ENCODE measurements around the gene CD81. TPM values are rescaled to one million over a fixed set of nuclear protein-coding genes. Genes with fewer than 3 reads are reported as not detected.

CD81 gene
- total and polyA plus RNA-seq, 4 donors: 412 to 708 (median 642) TPM

DNA sequence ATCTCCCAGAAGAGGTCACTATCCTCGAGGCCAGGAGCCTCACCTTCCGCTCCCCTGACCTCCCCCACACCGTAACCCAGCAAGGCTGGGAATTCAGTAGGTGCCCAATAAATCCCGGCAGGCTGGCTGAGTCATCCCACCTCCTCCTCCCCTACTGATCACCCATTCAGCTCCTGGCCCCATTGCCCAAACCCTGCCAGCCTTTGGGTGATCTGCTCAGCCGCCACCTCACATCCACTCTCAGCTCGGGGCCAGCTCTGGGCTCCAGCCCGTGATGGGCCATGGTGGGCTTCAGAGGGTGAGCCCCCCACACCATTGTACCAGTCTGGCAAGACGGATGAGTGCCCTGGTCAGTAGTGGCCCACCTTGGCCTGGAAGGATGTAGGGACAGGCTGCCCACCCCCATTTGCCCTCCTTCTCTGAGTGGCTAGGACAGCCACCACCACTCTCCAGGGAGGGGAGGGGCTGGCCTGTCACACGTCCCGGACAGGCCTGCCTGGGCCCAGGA, 59.0 kb downstream of the CD81 start:
- Histone ChIP-seq H3K9ac (ENCODE audit: insufficient read depth in 1 of 2, low read length in 2 of 2) (no peak overlapping the region), H3K4me1 (ENCODE audit: control insufficient read depth in 5 of 5, insufficient read depth in 5 of 5, low read length in 5 of 5) (no peaks in the 10 kb centered on the region), H3K27me3 (ENCODE audit: control insufficient read depth in 3 of 3, insufficient read depth in 3 of 3, low read length in 2 of 3) (no peaks in the 10 kb centered on the region), H3K36me3 (ENCODE audit: control insufficient read depth in 4 of 4, insufficient read depth in 4 of 4, low read length in 4 of 4) (no peaks in the 10 kb centered on the region), H3K4me3 (no peak overlapping the region), H3K9me3 (ENCODE audit: control insufficient read depth in 4 of 4, insufficient read depth in 3 of 4, low read length in 3 of 4) (peaks cover 0 to 5% (median 0%) of the 10 kb centered on the region in 4 donors), H3K27ac (ENCODE audit: low read depth in 1 of 2, low read length in 1 of 2) (no peak overlapping the region)
- 82 to 87% methylated on average over 10 of the region's 10 CpGs for WGBS, 2 donors
- TF ChIP-seq, protein P1, sequence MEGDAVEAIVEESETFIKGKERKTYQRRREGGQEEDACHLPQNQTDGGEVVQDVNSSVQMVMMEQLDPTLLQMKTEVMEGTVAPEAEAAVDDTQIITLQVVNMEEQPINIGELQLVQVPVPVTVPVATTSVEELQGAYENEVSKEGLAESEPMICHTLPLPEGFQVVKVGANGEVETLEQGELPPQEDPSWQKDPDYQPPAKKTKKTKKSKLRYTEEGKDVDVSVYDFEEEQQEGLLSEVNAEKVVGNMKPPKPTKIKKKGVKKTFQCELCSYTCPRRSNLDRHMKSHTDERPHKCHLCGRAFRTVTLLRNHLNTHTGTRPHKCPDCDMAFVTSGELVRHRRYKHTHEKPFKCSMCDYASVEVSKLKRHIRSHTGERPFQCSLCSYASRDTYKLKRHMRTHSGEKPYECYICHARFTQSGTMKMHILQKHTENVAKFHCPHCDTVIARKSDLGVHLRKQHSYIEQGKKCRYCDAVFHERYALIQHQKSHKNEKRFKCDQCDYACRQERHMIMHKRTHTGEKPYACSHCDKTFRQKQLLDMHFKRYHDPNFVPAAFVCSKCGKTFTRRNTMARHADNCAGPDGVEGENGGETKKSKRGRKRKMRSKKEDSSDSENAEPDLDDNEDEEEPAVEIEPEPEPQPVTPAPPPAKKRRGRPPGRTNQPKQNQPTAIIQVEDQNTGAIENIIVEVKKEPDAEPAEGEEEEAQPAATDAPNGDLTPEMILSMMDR (IDR thresholded peaks at IDR 0.05; ENCODE audit: control extremely low read depth, extremely low read depth): no peak
- no peak for ATAC-seq (ENCODE audit: insufficient read depth, low FRiP score)
- DNase-seq: no peak

DNA sequence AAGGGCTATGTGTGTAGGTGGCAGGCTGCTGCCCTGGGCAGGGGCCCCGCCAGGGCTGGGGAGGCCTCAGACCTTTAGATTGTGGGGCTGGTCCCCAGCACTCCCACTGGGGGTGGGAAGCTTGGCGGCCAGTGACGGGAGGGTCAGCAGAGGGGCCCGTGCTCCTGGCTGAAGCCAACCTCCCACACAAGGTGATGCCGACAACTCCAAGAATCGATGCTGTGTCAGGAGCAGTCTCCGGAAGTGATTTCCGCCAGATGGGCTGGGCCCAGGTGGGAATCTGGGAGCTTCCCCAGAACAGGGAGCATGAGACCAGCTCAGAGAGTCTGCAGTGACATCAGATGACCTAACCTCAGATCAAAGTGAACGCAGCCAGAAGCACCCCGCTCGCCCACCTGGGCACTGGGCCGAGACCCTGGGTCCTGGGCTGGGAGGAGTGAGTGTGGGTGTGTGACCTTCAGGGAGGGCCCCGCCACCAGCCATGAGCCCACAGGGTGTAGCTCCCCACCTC, 59.5 kb downstream of the CD81 start:
- DNase-seq (no peak), ATAC-seq (ENCODE audit: insufficient read depth, low FRiP score) (no peak)
- TF ChIP-seq, protein P1 (IDR thresholded peaks at IDR 0.05; ENCODE audit: control extremely low read depth, extremely low read depth): no peak
- no peaks in the 10 kb centered on the region for H3K4me1 ChIP-seq (ENCODE audit: control insufficient read depth in 5 of 5, insufficient read depth in 5 of 5, low read length in 5 of 5)
- no peaks in the 10 kb centered on the region for H3K27me3 ChIP-seq (ENCODE audit: control insufficient read depth in 3 of 3, insufficient read depth in 3 of 3, low read length in 2 of 3)
- H3K9me3 ChIP-seq (ENCODE audit: control insufficient read depth in 4 of 4, insufficient read depth in 3 of 4, low read length in 3 of 4): peaks cover 0 to 5% (median 0%) of the 10 kb centered on the region in 4 donors
- H3K27ac ChIP-seq (ENCODE audit: low read depth in 1 of 2, low read length in 1 of 2): no peak overlapping the region
- no peak overlapping the region for H3K4me3 ChIP-seq
- H3K9ac ChIP-seq (ENCODE audit: insufficient read depth in 1 of 2, low read length in 2 of 2): no peak overlapping the region
- whole genome bisulfite sequencing, 2 donors: 92 to 94% methylated on average over 13 of the region's 13 CpGs
- no peaks in the 10 kb centered on the region for H3K36me3 ChIP-seq (ENCODE audit: control insufficient read depth in 4 of 4, insufficient read depth in 4 of 4, low read length in 4 of 4)

DNA sequence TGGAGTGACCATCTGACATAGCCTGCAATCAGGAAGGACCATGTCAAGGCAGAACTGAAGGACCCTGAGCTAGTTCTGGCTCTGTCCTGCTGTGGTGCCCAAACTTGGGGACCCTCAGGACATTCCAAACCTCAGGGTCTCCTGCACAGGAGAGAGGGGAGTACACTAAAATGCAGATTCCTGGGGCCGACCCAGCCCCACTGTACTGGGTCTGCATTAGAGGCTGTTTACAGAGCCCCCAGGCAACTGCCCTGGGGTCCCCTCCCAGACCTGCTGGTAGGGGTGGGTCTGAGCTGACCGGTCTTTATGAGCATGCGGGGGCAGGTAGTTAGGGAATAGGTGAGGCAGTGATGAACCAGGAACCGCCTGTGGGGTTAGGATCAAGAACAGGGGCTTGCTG, 60.4 kb downstream of the CD81 start:
- no peak for DNase-seq
- no peak overlapping the region for H3K27ac ChIP-seq (ENCODE audit: low read depth in 1 of 2, low read length in 1 of 2)
- H3K9ac ChIP-seq (ENCODE audit: insufficient read depth in 1 of 2, low read length in 2 of 2): no peak overlapping the region
- 87 to 96% methylated on average over 4 of the region's 4 CpGs for WGBS, 2 donors
- no peak overlapping the region for H3K4me3 ChIP-seq
- H3K27me3 ChIP-seq (ENCODE audit: control insufficient read depth in 3 of 3, insufficient read depth in 3 of 3, low read length in 2 of 3): peaks cover 0 to 2% (median 0%) of the 10 kb centered on the region in 3 donors
- H3K4me1 ChIP-seq (ENCODE audit: control insufficient read depth in 5 of 5, insufficient read depth in 5 of 5, low read length in 5 of 5): no peaks in the 10 kb centered on the region
- peaks cover 0 to 5% (median 0%) of the 10 kb centered on the region in 4 donors for H3K9me3 ChIP-seq (ENCODE audit: control insufficient read depth in 4 of 4, insufficient read depth in 3 of 4, low read length in 3 of 4)
- ATAC-seq (ENCODE audit: insufficient read depth, low FRiP score): no peak
- no peaks in the 10 kb centered on the region for H3K36me3 ChIP-seq (ENCODE audit: control insufficient read depth in 4 of 4, insufficient read depth in 4 of 4, low read length in 4 of 4)
- TF ChIP-seq, protein P1 (IDR thresholded peaks at IDR 0.05; ENCODE audit: control extremely low read depth, extremely low read depth): no peak

DNA sequence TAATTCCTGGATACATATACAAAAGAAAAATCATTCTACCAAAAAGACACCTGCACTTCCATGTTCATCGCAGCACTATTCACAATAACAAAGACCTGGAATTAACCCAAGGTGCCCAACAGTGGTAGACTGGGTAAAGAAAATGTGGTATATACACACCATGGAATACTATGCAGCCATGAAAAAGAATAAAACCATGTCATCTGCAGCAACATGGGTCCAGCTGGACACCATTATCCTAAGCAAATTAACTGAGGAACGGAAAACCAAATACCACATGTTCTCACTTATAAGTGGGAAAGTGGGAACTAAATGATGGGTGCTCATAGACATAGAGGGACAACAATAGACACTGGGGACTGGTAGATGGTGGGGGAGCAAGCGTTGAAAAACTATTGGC, 62.7 kb downstream of the CD81 start:
- no peak for ATAC-seq (ENCODE audit: insufficient read depth, low FRiP score)
- Histone ChIP-seq H3K9me3 (ENCODE audit: control insufficient read depth in 4 of 4, insufficient read depth in 3 of 4, low read length in 3 of 4) (peaks cover 0 to 3% (median 0%) of the 10 kb centered on the region in 4 donors), H3K27ac (ENCODE audit: low read depth in 1 of 2, low read length in 1 of 2) (no peak overlapping the region), H3K36me3 (ENCODE audit: control insufficient read depth in 4 of 4, insufficient read depth in 4 of 4, low read length in 4 of 4) (no peaks in the 10 kb centered on the region), H3K27me3 (ENCODE audit: control insufficient read depth in 3 of 3, insufficient read depth in 3 of 3, low read length in 2 of 3) (peaks cover 0 to 14% (median 11%) of the 10 kb centered on the region in 3 donors), H3K9ac (ENCODE audit: insufficient read depth in 1 of 2, low read length in 2 of 2) (no peak overlapping the region), H3K4me3 (no peak overlapping the region), H3K4me1 (ENCODE audit: control insufficient read depth in 5 of 5, insufficient read depth in 5 of 5, low read length in 5 of 5) (peaks cover 0 to 3% (median 0%) of the 10 kb centered on the region in 5 donors)
- 94 to 96% methylated on average over 3 of the region's 3 CpGs for WGBS, 2 donors
- TF ChIP-seq, protein P1 (IDR thresholded peaks at IDR 0.05; ENCODE audit: control extremely low read depth, extremely low read depth): no peak
- DNase-seq: no peak

All from lung (tissue), 12 donors.